ENCODE results near the gene DLGAP5. TPM values are rescaled to one million over a fixed set of nuclear protein-coding genes. Genes with fewer than 3 reads are reported as not detected.

The DLGAP5 gene
- polyA plus RNA-seq, 1 donor from 2014 or later: 2.0 TPM

GRCh38 chr14:55139141-55139540, 52.2 kb downstream of the DLGAP5 start:
- Histone ChIP-seq H3K9me2 (ENCODE audit: insufficient read depth, low read length) (no peaks in the 10 kb centered on the region), H3K4me3 (ENCODE audit: low read length) (no peak overlapping the region), H3K36me3 (ENCODE audit: insufficient read depth, low read length) (no peaks in the 10 kb centered on the region), H3K27me3 (ENCODE audit: insufficient read depth, low read depth, low read length) (no peaks in the 10 kb centered on the region), H3K9me3 (ENCODE audit: low read length) (no peaks in the 10 kb centered on the region), H4K20me1 (ENCODE audit: insufficient read depth) (no peaks in the 10 kb centered on the region), H3F3A (ENCODE audit: insufficient read depth, low read length, poor library complexity, severe bottlenecking) (no peaks in the 10 kb centered on the region), H2AFZ (ENCODE audit: low read depth, low read length) (no peak overlapping the region), H3K79me2 (replicated peaks; ENCODE audit: insufficient read depth, low read length) (no peaks in the 10 kb centered on the region), H3K27ac (ENCODE audit: low read length) (no peak overlapping the region), H3K9ac (ENCODE audit: low read length) (no peak overlapping the region), H3K4me2 (ENCODE audit: low read length) (no peak overlapping the region)
- no peak for TF ChIP-seq RAD21 (conservative IDR thresholded peaks at IDR 0.05)
- no peak for TF ChIP-seq POLR2AphosphoS5 (IDR thresholded peaks at IDR 0.05)
- no peak for TF ChIP-seq TAF1 (IDR thresholded peaks at IDR 0.05; ENCODE audit: low read depth)
- TF ChIP-seq EZH2 (IDR thresholded peaks at IDR 0.05; ENCODE audit: borderline replicate concordance, insufficient read depth, low read length, poor library complexity, severe bottlenecking): no peak

- H4K20me1 ChIP-seq (ENCODE audit: insufficient read depth): no peaks in the 10 kb centered on the region
- H3K9ac ChIP-seq (ENCODE audit: low read length): no peak overlapping the region
- H2AFZ ChIP-seq (ENCODE audit: low read depth, low read length): no peak overlapping the region
- TF ChIP-seq TAF1 (IDR thresholded peaks at IDR 0.05; ENCODE audit: low read depth) (no peak), POLR2AphosphoS5 (IDR thresholded peaks at IDR 0.05) (no peak)
- H3K27ac ChIP-seq (ENCODE audit: low read length): no peak overlapping the region
- no peaks in the 10 kb centered on the region for H3K36me3 ChIP-seq (ENCODE audit: insufficient read depth, low read length)
- H3F3A ChIP-seq (ENCODE audit: insufficient read depth, low read length, poor library complexity, severe bottlenecking): no peaks in the 10 kb centered on the region
- no peaks in the 10 kb centered on the region for H3K9me2 ChIP-seq (ENCODE audit: insufficient read depth, low read length)
- H3K4me3 ChIP-seq (ENCODE audit: low read length): no peak overlapping the region
- H3K9me3 ChIP-seq (ENCODE audit: low read length): no peaks in the 10 kb centered on the region
- no peaks in the 10 kb centered on the region for H3K27me3 ChIP-seq (ENCODE audit: insufficient read depth, low read depth, low read length)
- H3K4me2 ChIP-seq (ENCODE audit: low read length): no peak overlapping the region
- H3K79me2 ChIP-seq (replicated peaks; ENCODE audit: insufficient read depth, low read length): no peaks in the 10 kb centered on the region
These were observed 53.3 kb downstream of the DLGAP5 start for GRCh38 chr14:55138091-55138490.

GRCh38 chr14:55136885-55137786, 54.2 kb downstream of the DLGAP5 start:
- no peak overlapping the region for H2AFZ ChIP-seq (ENCODE audit: low read depth, low read length)
- H4K20me1 ChIP-seq (ENCODE audit: insufficient read depth): no peaks in the 10 kb centered on the region
- no peaks in the 10 kb centered on the region for H3K36me3 ChIP-seq (ENCODE audit: insufficient read depth, low read length)
- no peaks in the 10 kb centered on the region for H3K9me2 ChIP-seq (ENCODE audit: insufficient read depth, low read length)
- no peaks in the 10 kb centered on the region for H3K9me3 ChIP-seq (ENCODE audit: low read length)
- no peak overlapping the region for H3K27ac ChIP-seq (ENCODE audit: low read length)
- no peak overlapping the region for H3K4me3 ChIP-seq (ENCODE audit: low read length)
- no peak overlapping the region for H3K9ac ChIP-seq (ENCODE audit: low read length)
- no peaks in the 10 kb centered on the region for H3F3A ChIP-seq (ENCODE audit: insufficient read depth, low read length, poor library complexity, severe bottlenecking)
- no peak for TF ChIP-seq POLR2AphosphoS5 (IDR thresholded peaks at IDR 0.05)
- TF ChIP-seq SMC3 (conservative IDR thresholded peaks at IDR 0.05; ENCODE audit: poor library complexity): no peak
- TF ChIP-seq MXI1 (conservative IDR thresholded peaks at IDR 0.05; ENCODE audit: poor library complexity, severe bottlenecking): no peak
- TF ChIP-seq REST (IDR thresholded peaks at IDR 0.05; ENCODE audit: borderline replicate concordance): no peak
- TF ChIP-seq EP300 (conservative IDR thresholded peaks at IDR 0.05; ENCODE audit: poor library complexity, severe bottlenecking): no peak
- no peak for TF ChIP-seq TAF1 (IDR thresholded peaks at IDR 0.05; ENCODE audit: low read depth)
- TF ChIP-seq EZH2 (IDR thresholded peaks at IDR 0.05; ENCODE audit: borderline replicate concordance, insufficient read depth, low read length, poor library complexity, severe bottlenecking): no peak
- no peak for TF ChIP-seq CTCF (IDR thresholded peaks at IDR 0.05; ENCODE audit: poor library complexity, severe bottlenecking)
- TF ChIP-seq RAD21 (conservative IDR thresholded peaks at IDR 0.05): no peak
- H3K79me2 ChIP-seq (replicated peaks; ENCODE audit: insufficient read depth, low read length): no peaks in the 10 kb centered on the region
- no peaks in the 10 kb centered on the region for H3K27me3 ChIP-seq (ENCODE audit: insufficient read depth, low read depth, low read length)
- H3K4me2 ChIP-seq (ENCODE audit: low read length): no peak overlapping the region
